GM23248 (cell line): ENCODE measurements around the gene CAMKMT. TPM values are rescaled to one million over a fixed set of nuclear protein-coding genes. Genes with fewer than 3 reads are reported as not detected.
A peak's percentile ranks its signal among the peaks of the same experiment; 100 is the strongest.

Experiments
- DNase-seq: peaks from one replicate; pipeline ENCODE4 v3.0.0-alpha.2; 2015
- H2AFZ ChIP-seq: fragments of 200-600 bp; sonication (generic); 2 replicates; pipeline ENCODE4 v1.6.1; 2016; ENCODE audit warnings: antibody characterized with exemption
- H3F3A ChIP-seq: fragments of 200-600 bp; sonication (generic); 2 replicates; pipeline ENCODE4 v1.6.1; 2016; ENCODE audit warnings: mild to moderate bottlenecking, antibody characterized with exemption, mixed run types; ENCODE audit not compliant: insufficient read depth
- H3K27ac ChIP-seq: fragments of 200-600 bp; sonication (generic); 2 replicates; pipeline ENCODE4 v1.5.1; 2016; ENCODE audit warnings: mild to moderate bottlenecking
- H3K27me3 ChIP-seq: fragments of 200-600 bp; sonication (generic); replicated peaks from 2 replicates; pipeline ENCODE4 v1.6.1; 2016; ENCODE audit warnings: mild to moderate bottlenecking; ENCODE audit not compliant: insufficient read depth
- H3K36me3 ChIP-seq: fragments of 200-600 bp; sonication (generic); 2 replicates; pipeline ENCODE4 v1.6.1; 2016; ENCODE audit warnings: low read depth, mild to moderate bottlenecking
- H3K4me1 ChIP-seq: fragments of 200-600 bp; sonication (generic); 2 replicates; pipeline ENCODE4 v1.6.1; 2016; ENCODE audit warnings: mild to moderate bottlenecking; ENCODE audit not compliant: insufficient read depth
- H3K4me2 ChIP-seq: fragments of 200-600 bp; sonication (generic); one replicate; pipeline ENCODE4 v1.6.1; 2016; ENCODE audit warnings: mild to moderate bottlenecking; ENCODE audit not compliant: unreplicated experiment
- H3K4me3 ChIP-seq: fragments of 200-600 bp; sonication (generic); 2 replicates; pipeline ENCODE4 v1.5.1; 2016; ENCODE audit warnings: mild to moderate bottlenecking
- H3K79me2 ChIP-seq: fragments of 200-600 bp; sonication (generic); 2 replicates; pipeline ENCODE4 v1.6.1; 2016; ENCODE audit warnings: mild to moderate bottlenecking; ENCODE audit not compliant: insufficient read depth
- H3K9ac ChIP-seq: fragments of 200-600 bp; sonication (generic); 2 replicates; pipeline ENCODE4 v1.6.1; 2016; ENCODE audit warnings: mild to moderate bottlenecking
- H3K9me2 ChIP-seq: fragments of 200-600 bp; sonication (generic); 2 replicates; pipeline ENCODE4 v1.6.1; 2016; ENCODE audit warnings: mixed run types, mild to moderate bottlenecking, moderate library complexity; ENCODE audit not compliant: insufficient read depth
- H3K9me3 ChIP-seq: fragments of 200-600 bp; sonication (generic); one replicate; pipeline ENCODE4 v1.6.1; 2017; ENCODE audit warnings: low read depth
- H4K20me1 ChIP-seq: fragments of 200-600 bp; sonication (generic); 2 replicates; pipeline ENCODE4 v1.6.0; 2016; ENCODE audit not compliant: insufficient read depth
- EZH2 ChIP-seq: fragments of 200-600 bp; sonication (generic); IDR thresholded peaks from 2 replicates; pipeline ENCODE4 v1.6.1; 2018; ENCODE audit warnings: antibody characterized with exemption, mild to moderate bottlenecking; ENCODE audit not compliant: insufficient read depth, poor library complexity, severe bottlenecking
- EZH2phosphoT487 ChIP-seq: fragments of 200-600 bp; sonication (generic); IDR thresholded peaks from 2 replicates; pipeline ENCODE4 v1.6.1; 2018; ENCODE audit warnings: antibody characterized with exemption, moderate library complexity, mild to moderate bottlenecking, low read depth; ENCODE audit not compliant: insufficient read depth
- WGBS, 2 experiments: methylation state at CpG; one replicate each; pipeline ENCODE4 v1.1.6; 2015 to 2017; ENCODE audit warnings: low lambda C conversion rate in 2 of 2, low coverage in 1 of 2; ENCODE audit errors: missing lambda C conversion rate in 2 of 2; 5-methylcytosine and 5-hydroxymethylcytosine counted together
- in situ Hi-C: fragments of 300-500 bp; cut with MboI; formaldehyde crosslinking; loops from 2 replicates; pipeline ENCODE4 v1.15.0; 2020
- polyA plus RNA-seq: library from polyadenylated mRNA; unstranded; fragments of >200 nt; fragmentation: Nextera tagmentation; extraction: Ambion mirVana; gene quantifications from 2 replicates; pipeline ENCODE4 v1.2.1, GENCODE V29; 2016
- total RNA-seq: library from RNA; depleted of rRNA; stranded (reverse); fragments of >200 nt; shearing (Covaris generic); gene quantifications from 2 replicates; pipeline ENCODE4 v1.2.3, GENCODE V29; 2014

CAMKMT gene
- total and polyA plus RNA-seq, 2 experiments from 2014 or later, result 3.1 to 6.9 TPM

- Histone ChIP-seq H3K9me2 (no peaks in the 10 kb centered on the region), H3K27ac (no peak overlapping the region), H3K9me3 (no peaks in the 10 kb centered on the region), H3K79me2 (no peaks in the 10 kb centered on the region), H3K36me3 (no peaks in the 10 kb centered on the region), H3K27me3 (no peaks in the 10 kb centered on the region), H2AFZ (no peak overlapping the region), H4K20me1 (no peaks in the 10 kb centered on the region), H3K4me2 (no peak overlapping the region), H3F3A (no peaks in the 10 kb centered on the region), H3K4me1 (peaks cover 19% of the 10 kb centered on the region), H3K9ac (no peak overlapping the region), H3K4me3 (no peak overlapping the region)
- 86 to 89% methylated on average over 10 of the region's 10 CpGs for WGBS, 2 experiments
- DNase-seq, result no peak
- in situ Hi-C loops, result no loop called here
- TF ChIP-seq EZH2 (no peak), EZH2phosphoT487 (no peak)
Measured at GRCh38 chr2:44691174-44691785, 329.5 kb downstream of the CAMKMT start.

- no peaks in the 10 kb centered on the region for H4K20me1 ChIP-seq
- no peaks in the 10 kb centered on the region for H3F3A ChIP-seq
- no peaks in the 10 kb centered on the region for H3K27me3 ChIP-seq
- in situ Hi-C loops, result no loop called here
- H3K36me3 ChIP-seq, result no peaks in the 10 kb centered on the region
- H2AFZ ChIP-seq, result no peak overlapping the region
- no peak overlapping the region for H3K9ac ChIP-seq
- WGBS, 2 experiments, result 42 to 49% methylated on average over 4 of the region's 4 CpGs
- no peak overlapping the region for H3K4me2 ChIP-seq
- no peak overlapping the region for H3K4me3 ChIP-seq
- H3K9me2 ChIP-seq, result no peaks in the 10 kb centered on the region
- no peak overlapping the region for H3K27ac ChIP-seq
- H3K79me2 ChIP-seq, result no peaks in the 10 kb centered on the region
- H3K9me3 ChIP-seq, result no peaks in the 10 kb centered on the region
- H3K4me1 ChIP-seq, result peaks cover 12% of the 10 kb centered on the region; the same call in 1 of the 2 replicates
- peak; percentile 47 for DNase-seq
- TF ChIP-seq EZH2 (no peak), EZH2phosphoT487 (no peak)
Measured at GRCh38 chr2:44692821-44693220, 331.1 kb downstream of the CAMKMT start.

GRCh38 chr2:44700824-44701223 lies 339.1 kb downstream of the CAMKMT start:
- Histone ChIP-seq H3F3A (no peaks in the 10 kb centered on the region), H3K27ac (no peak overlapping the region), H3K79me2 (no peaks in the 10 kb centered on the region), H3K36me3 (no peaks in the 10 kb centered on the region), H3K9me3 (no peaks in the 10 kb centered on the region), H3K4me1 (no peaks in the 10 kb centered on the region), H3K9me2 (no peaks in the 10 kb centered on the region), H3K4me2 (no peak overlapping the region), H4K20me1 (no peaks in the 10 kb centered on the region), H3K27me3 (no peaks in the 10 kb centered on the region), H3K9ac (no peak overlapping the region), H3K4me3 (no peak overlapping the region), H2AFZ (no peak overlapping the region)
- TF ChIP-seq EZH2 (no peak), EZH2phosphoT487 (no peak)
- DNase-seq, result no peak
- in situ Hi-C loops, result loop anchor here (25.0 kb wide), 2 partner anchors 214 to 664 kb away; no protein-coding TSS in a partner anchor
- WGBS, 2 experiments, result 66 to 71% methylated on average over 5 of the region's 5 CpGs

- in situ Hi-C loops, result loop anchor here (25.0 kb wide), 2 partner anchors 218 to 668 kb away; no protein-coding TSS in a partner anchor
- Histone ChIP-seq H4K20me1 (no peaks in the 10 kb centered on the region), H3K4me1 (no peaks in the 10 kb centered on the region), H3K9me2 (no peaks in the 10 kb centered on the region), H2AFZ (no peak overlapping the region), H3F3A (no peaks in the 10 kb centered on the region), H3K4me3 (no peak overlapping the region), H3K27me3 (no peaks in the 10 kb centered on the region), H3K27ac (no peak overlapping the region), H3K36me3 (no peaks in the 10 kb centered on the region), H3K79me2 (no peaks in the 10 kb centered on the region), H3K9me3 (no peaks in the 10 kb centered on the region), H3K9ac (no peak overlapping the region), H3K4me2 (no peak overlapping the region)
- TF ChIP-seq EZH2, result no peak
- TF ChIP-seq EZH2phosphoT487, result no peak
- WGBS, 2 experiments, result 71 to 75% methylated on average over 5 of the region's 5 CpGs
- DNase-seq, result no peak
Measured at GRCh38 chr2:44705356-44705755, 343.6 kb downstream of the CAMKMT start.
